Mesothelial cell of epicardium (in vitro differentiated cells): ENCODE results near the gene MMD2. TPM values are rescaled to one million over a fixed set of nuclear protein-coding genes. Genes with fewer than 3 reads are reported as not detected.

Experiments used
- DNase-seq, 2 experiments: peaks; one replicate each; pipeline ENCODE4 v3.0.0; 2021; ENCODE audit warnings: low spot score in 2 of 2; ENCODE audit not compliant: unreplicated experiment in 2 of 2
- H3K27ac Mint-ChIP-seq: 2 replicates; pipeline ENCODE4 v1.8.0; 2021; ENCODE audit warnings: mixed read lengths
- H3K27me3 Mint-ChIP-seq: 2 replicates; pipeline ENCODE4 v1.8.0; 2021; ENCODE audit warnings: low read depth, mixed read lengths
- H3K36me3 Mint-ChIP-seq: 2 replicates; pipeline ENCODE4 v1.8.0; 2021; ENCODE audit warnings: mixed read lengths
- H3K4me1 Mint-ChIP-seq: 2 replicates; pipeline ENCODE4 v1.8.0; 2021; ENCODE audit warnings: mixed read lengths
- H3K4me3 Mint-ChIP-seq: 2 replicates; pipeline ENCODE4 v1.8.0; 2021; ENCODE audit warnings: mild to moderate bottlenecking, moderate library complexity, mixed read lengths
- H3K9me3 Mint-ChIP-seq: 2 replicates; pipeline ENCODE4 v1.8.0; 2021; ENCODE audit warnings: mixed read lengths
- total RNA-seq: library from RNA; stranded (reverse); gene quantifications from 3 replicates; pipeline ENCODE4 v1.2.1, GENCODE V29; 2021
- TF ChIP-seq, protein P1 (sequence below): fragments of 200-600 bp; sonication (generic); IDR thresholded peaks from one replicate; pipeline ENCODE4 v1.5.0; 2021; ENCODE audit warnings: antibody characterized with exemption; ENCODE audit not compliant: unreplicated experiment

MMD2 gene
- total RNA-seq, 1 donor from 2014 or later, result not detected

DNA sequence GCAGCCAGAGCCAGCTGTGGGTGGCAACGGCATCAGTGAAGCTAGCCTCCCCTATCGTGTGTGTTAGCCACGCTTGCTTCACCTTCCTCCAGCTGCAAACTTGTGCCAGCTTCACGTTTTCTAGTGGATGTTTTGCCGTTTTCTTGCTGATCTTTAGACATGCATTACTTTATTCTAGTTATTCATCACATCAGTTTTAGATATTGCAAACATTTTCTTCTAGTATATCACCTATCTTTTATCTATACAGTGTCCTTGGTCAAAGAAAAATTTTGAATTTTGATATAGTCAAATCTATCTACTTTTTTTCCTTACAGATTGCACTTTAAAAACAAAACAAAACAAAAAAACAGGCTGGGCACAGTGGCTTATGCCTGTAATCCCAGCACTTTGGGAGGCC lies 90.5 kb downstream of the MMD2 start:
- H3K4me1 Mint-ChIP-seq, result peaks cover 25% of the 10 kb centered on the region
- DNase-seq, result no peak
- TF ChIP-seq, protein P1, sequence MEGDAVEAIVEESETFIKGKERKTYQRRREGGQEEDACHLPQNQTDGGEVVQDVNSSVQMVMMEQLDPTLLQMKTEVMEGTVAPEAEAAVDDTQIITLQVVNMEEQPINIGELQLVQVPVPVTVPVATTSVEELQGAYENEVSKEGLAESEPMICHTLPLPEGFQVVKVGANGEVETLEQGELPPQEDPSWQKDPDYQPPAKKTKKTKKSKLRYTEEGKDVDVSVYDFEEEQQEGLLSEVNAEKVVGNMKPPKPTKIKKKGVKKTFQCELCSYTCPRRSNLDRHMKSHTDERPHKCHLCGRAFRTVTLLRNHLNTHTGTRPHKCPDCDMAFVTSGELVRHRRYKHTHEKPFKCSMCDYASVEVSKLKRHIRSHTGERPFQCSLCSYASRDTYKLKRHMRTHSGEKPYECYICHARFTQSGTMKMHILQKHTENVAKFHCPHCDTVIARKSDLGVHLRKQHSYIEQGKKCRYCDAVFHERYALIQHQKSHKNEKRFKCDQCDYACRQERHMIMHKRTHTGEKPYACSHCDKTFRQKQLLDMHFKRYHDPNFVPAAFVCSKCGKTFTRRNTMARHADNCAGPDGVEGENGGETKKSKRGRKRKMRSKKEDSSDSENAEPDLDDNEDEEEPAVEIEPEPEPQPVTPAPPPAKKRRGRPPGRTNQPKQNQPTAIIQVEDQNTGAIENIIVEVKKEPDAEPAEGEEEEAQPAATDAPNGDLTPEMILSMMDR, result no peak
- peaks cover 11% of the 10 kb centered on the region for H3K27me3 Mint-ChIP-seq
- H3K36me3 Mint-ChIP-seq, result no peaks in the 10 kb centered on the region
- no peak overlapping the region for H3K27ac Mint-ChIP-seq
- H3K9me3 Mint-ChIP-seq, result peaks cover 10% of the 10 kb centered on the region
- H3K4me3 Mint-ChIP-seq, result no peak overlapping the region

DNA sequence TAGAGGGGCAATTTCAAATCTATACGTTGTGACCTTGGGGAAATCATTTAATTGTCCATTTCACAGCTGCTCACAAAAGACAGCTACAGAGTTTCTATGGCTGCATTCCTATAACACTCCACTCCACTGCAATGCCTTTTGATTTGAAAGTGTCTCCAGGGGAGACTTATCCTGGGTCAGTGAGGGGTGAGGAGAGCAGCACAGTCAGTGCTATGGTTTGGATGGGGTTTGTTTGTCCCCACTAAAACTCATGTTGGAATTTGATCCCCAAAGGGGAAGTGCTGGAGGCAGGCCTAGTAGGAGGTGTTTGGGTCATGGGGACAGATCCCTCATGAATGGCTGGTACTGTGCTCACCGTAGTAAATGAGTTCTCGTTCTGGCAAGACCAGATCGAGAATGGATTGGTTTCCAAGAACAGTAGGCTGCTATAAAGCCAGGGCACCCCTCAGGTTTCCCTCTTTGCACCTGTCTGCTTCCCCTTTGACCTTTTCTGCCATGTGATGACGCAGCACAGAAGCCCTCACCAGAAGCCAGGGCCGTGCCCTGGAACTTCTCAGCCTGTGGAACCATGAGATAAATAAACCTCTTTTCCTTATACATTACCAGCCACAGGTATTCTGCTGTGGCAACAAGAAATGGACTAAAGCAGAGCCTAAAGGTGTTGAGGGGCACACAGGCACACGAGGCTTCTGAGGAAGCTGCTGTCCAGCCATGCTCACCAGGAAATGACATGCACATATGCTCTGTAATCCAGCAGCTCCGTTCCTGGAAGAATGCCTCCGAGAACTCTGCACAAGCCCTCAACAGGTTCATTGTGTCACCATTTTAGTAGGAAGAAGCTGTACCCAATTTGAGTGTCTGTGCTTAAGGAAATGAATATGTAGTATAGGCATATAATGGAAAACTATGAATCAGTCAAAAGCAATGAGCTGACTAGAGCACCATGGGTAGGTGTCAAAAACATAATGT lies 92.2 kb downstream of the MMD2 start:
- H3K27me3 Mint-ChIP-seq, result peaks cover 11% of the 10 kb centered on the region
- H3K9me3 Mint-ChIP-seq, result peaks cover 17% of the 10 kb centered on the region
- no peak overlapping the region for H3K4me3 Mint-ChIP-seq
- peaks cover 9% of the 10 kb centered on the region for H3K4me1 Mint-ChIP-seq
- peaks cover 2% of the 10 kb centered on the region for H3K36me3 Mint-ChIP-seq
- H3K27ac Mint-ChIP-seq, result no peak overlapping the region
- no peak for DNase-seq
- TF ChIP-seq, protein P1, result no peak

DNA sequence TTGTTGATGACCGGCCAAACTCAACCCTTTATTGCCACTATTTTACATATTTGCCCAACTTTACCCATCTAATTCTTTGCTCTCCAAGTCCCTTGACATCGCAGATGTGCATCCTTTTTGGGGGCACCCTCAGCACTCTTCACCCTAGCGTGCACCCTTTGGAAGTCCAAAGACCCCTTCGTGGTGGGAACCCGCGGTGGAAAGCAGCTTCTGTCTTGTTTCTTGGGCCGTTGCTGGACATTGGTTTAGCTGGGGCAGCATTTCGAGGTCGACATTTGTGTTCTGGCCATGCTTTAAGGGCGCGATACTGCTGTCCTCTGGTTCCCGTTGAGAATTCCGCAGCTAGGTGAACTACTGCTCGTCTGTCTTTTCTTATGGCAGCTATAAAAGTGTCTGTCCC lies 96.8 kb downstream of the MMD2 start:
- H3K27me3 Mint-ChIP-seq, result peaks cover 25% of the 10 kb centered on the region
- H3K9me3 Mint-ChIP-seq, result peaks cover 17% of the 10 kb centered on the region
- DNase-seq, result no peak
- no peak overlapping the region for H3K27ac Mint-ChIP-seq
- no peak overlapping the region for H3K4me3 Mint-ChIP-seq
- no peaks in the 10 kb centered on the region for H3K4me1 Mint-ChIP-seq
- peaks cover 2% of the 10 kb centered on the region for H3K36me3 Mint-ChIP-seq
- TF ChIP-seq, protein P1, result no peak

DNA sequence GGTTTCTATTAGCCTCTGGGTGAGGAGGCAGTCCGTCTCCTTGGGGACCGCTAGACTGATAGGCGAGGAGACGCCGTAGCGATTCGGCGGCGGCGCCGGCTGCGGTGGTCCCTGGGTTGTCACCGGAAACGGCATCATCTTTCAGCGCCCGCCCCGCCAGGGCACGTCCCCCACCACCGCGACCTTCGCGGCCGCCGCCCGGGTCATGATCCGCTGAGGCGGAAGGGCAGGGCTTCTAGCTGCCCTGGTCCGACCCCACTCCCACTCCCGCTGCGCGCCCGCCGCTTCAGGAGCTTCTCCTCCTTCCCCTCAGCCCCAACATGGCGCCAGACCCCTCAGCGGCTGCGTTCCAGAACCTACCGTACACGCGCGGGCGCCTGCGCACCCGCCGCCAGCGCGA lies 97.3 kb downstream of the MMD2 start, which contains the start of gene PAPOLB:
Gene PAPOLB, minus strand, starts transcription at position 358 of the 400 bp plus-strand sequence. Its CDS starts 220 bp downstream, at position 138.
- H3K9me3 Mint-ChIP-seq, result peaks cover 20% of the 10 kb centered on the region
- no peak for DNase-seq
- H3K27me3 Mint-ChIP-seq, result peaks cover 26% of the 10 kb centered on the region
- peaks cover 2% of the 10 kb centered on the region for H3K36me3 Mint-ChIP-seq
- H3K4me1 Mint-ChIP-seq, result no peaks in the 10 kb centered on the region
- TF ChIP-seq, protein P1, result no peak
- H3K4me3 Mint-ChIP-seq, result no peak within 1 kb of the TSS
- no peak within 1 kb of the TSS for H3K27ac Mint-ChIP-seq

DNA sequence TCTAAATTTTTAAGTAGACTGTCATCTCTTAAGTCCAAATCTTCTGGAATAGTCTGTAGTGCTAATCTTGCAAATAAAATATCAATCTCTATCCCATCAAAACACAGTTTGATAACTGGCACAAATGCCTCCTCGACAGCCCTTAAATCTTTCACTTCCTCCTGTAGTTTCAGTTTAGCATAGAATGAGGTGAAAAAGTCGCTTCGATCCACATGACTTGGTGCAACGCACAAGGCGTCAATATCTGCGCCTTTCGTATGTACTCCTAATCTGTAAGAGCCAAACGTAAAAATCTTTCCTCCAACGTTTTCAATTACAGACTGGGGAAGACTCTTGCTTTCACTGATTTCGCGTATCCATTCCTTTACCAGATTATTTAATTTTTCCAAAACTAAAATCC lies 97.8 kb downstream of the MMD2 start:
- Mint-ChIP-seq H3K9me3 (peaks cover 20% of the 10 kb centered on the region), H3K27ac (no peak overlapping the region), H3K27me3 (peaks cover 26% of the 10 kb centered on the region), H3K4me1 (no peaks in the 10 kb centered on the region), H3K4me3 (no peak overlapping the region), H3K36me3 (peaks cover 2% of the 10 kb centered on the region)
- TF ChIP-seq, protein P1, result no peak
- DNase-seq, result no peak
